ENCODE results near the gene CCT8. TPM values are rescaled to one million over a fixed set of nuclear protein-coding genes. Genes with fewer than 3 reads are reported as not detected.

CCT8 gene
- total and polyA plus RNA-seq, 8 donors = 40.8 to 153 (median 101) TPM

DNA sequence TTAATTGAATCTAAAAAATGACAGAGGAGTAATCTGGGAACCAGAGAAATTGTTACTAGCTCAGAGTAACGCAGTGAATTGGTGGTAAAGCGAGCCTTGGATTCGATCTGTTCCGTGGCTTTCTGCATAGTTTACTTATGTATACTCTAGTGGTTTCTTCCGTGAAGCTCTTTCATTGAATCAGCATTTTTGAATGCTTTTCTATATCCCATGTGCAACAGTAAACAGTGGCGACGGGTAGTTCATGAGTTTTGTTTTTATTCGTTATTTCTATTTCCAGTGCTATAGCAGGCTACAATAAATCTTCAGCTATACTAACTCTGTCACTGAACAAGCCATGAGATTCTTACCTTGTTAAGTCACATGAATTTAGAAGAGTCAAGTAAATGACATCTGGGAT lies 42.5 kb upstream of the CCT8 start:
- WGBS, 5 donors = 78 to 91% (median 86%) methylated on average over 8 of the region's 8 CpGs
- Histone ChIP-seq H3K4me3 (no peak overlapping the region), H3K4me1 (no peaks in the 10 kb centered on the region), H3K27me3 (no peaks in the 10 kb centered on the region), H3K36me3 (peaks cover 0 to 4% (median 0%) of the 10 kb centered on the region in 4 donors), H3K27ac (no peak overlapping the region), H3K9me3 (no peaks in the 10 kb centered on the region)
- DNase-seq = no peak
- TF ChIP-seq, protein P1, sequence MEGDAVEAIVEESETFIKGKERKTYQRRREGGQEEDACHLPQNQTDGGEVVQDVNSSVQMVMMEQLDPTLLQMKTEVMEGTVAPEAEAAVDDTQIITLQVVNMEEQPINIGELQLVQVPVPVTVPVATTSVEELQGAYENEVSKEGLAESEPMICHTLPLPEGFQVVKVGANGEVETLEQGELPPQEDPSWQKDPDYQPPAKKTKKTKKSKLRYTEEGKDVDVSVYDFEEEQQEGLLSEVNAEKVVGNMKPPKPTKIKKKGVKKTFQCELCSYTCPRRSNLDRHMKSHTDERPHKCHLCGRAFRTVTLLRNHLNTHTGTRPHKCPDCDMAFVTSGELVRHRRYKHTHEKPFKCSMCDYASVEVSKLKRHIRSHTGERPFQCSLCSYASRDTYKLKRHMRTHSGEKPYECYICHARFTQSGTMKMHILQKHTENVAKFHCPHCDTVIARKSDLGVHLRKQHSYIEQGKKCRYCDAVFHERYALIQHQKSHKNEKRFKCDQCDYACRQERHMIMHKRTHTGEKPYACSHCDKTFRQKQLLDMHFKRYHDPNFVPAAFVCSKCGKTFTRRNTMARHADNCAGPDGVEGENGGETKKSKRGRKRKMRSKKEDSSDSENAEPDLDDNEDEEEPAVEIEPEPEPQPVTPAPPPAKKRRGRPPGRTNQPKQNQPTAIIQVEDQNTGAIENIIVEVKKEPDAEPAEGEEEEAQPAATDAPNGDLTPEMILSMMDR (IDR thresholded peaks at IDR 0.05) = no peak
- TF ChIP-seq POLR2AphosphoS5 (IDR thresholded peaks at IDR 0.05) (no peak), POLR2A (IDR thresholded peaks at IDR 0.05) (no peak), EP300 (IDR thresholded peaks at IDR 0.05) (no peak)
- intact Hi-C loops (cut with DNase I; ENCODE audit: low total_unique reads) = no loop called here

DNA sequence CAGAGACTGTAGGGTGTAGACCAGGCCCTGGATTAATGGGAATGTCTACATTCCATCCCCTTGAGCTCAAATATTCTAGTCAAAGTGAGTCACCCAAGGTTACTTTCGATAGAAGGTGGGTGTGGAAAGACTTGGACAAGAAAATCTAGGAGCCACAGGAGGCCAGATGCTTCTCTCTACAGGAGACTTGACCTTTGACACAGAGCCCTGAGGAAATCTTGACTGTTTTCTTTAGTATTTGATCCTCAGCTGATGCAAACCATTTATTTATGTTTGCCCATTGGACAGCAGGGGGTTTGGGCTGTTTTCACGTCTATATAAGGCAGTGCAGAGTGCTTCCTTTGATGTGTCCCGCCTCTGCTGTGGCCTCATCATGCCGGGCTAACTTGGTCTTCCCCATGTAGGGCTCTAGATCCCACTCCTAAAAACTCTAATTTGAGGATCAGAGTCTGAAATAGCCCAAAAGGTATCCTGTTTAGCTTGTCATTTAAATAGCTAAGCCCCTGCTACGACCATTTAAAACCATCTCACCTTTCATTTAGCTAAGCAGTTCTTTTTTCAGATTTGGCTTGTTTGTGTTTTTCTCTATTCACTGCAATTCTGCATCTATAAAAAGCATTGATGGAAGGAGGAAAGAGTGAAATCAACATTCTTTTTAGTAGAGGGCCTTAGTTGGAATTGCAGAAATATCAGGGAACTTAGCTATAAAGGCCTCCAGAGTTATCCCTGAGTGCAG lies 41.5 kb upstream of the CCT8 start:
- no peak overlapping the region for H3K4me3 ChIP-seq
- H3K27ac ChIP-seq = no peak overlapping the region
- H3K27me3 ChIP-seq = no peaks in the 10 kb centered on the region
- intact Hi-C loops (cut with DNase I; ENCODE audit: low total_unique reads) = no loop called here
- no peaks in the 10 kb centered on the region for H3K9me3 ChIP-seq
- H3K36me3 ChIP-seq = peaks cover 0 to 4% (median 0%) of the 10 kb centered on the region in 4 donors
- WGBS, 5 donors = 69 to 72% (median 71%) methylated on average over 5 of the region's 5 CpGs
- no peak for DNase-seq
- TF ChIP-seq POLR2A (IDR thresholded peaks at IDR 0.05) (no peak), EP300 (IDR thresholded peaks at IDR 0.05) (no peak), POLR2AphosphoS5 (IDR thresholded peaks at IDR 0.05) (no peak)
- TF ChIP-seq, protein P1 (IDR thresholded peaks at IDR 0.05) = no peak
- H3K4me1 ChIP-seq = no peaks in the 10 kb centered on the region

DNA sequence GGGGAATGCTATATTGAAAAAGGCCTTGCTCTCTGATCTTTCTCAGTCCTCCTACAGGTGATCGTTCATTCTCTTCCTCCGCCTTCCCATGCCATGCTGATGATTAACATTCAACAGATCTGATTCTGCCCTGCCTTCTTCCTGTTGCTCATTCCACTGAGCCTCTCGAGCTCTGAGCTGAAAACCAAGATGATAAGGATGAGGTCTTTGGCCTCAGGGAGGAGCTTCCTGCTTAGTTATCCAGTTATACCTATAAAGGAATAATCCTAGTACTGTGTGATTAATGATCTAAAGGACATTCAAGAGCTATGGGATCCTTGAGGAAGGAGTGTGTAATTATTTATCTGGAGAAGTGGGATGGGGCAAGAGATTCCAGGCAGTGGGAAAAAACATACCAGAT lies 31.8 kb upstream of the CCT8 start:
- no peak overlapping the region for H3K27ac ChIP-seq
- no peak for DNase-seq
- peaks cover 0 to 16% (median 0%) of the 10 kb centered on the region in 4 donors for H3K36me3 ChIP-seq
- H3K27me3 ChIP-seq = no peaks in the 10 kb centered on the region
- TF ChIP-seq POLR2AphosphoS5 (IDR thresholded peaks at IDR 0.05) = no peak
- no peak for TF ChIP-seq POLR2A (IDR thresholded peaks at IDR 0.05)
- TF ChIP-seq, protein P1 (IDR thresholded peaks at IDR 0.05) = no peak
- TF ChIP-seq EP300 (IDR thresholded peaks at IDR 0.05) = no peak
- 73 to 96% (median 83%) methylated on average over 3 of the region's 3 CpGs for WGBS, 5 donors
- intact Hi-C loops (cut with DNase I; ENCODE audit: low total_unique reads) = no loop called here
- H3K4me1 ChIP-seq = no peaks in the 10 kb centered on the region
- H3K4me3 ChIP-seq = no peak overlapping the region
- no peaks in the 10 kb centered on the region for H3K9me3 ChIP-seq

- H3K27me3 ChIP-seq = no peaks in the 10 kb centered on the region
- whole genome bisulfite sequencing, 5 donors = 64 to 72% (median 68%) methylated on average over 7 of the region's 7 CpGs
- no peak for TF ChIP-seq POLR2A (IDR thresholded peaks at IDR 0.05)
- TF ChIP-seq, protein P1 (IDR thresholded peaks at IDR 0.05) = no peak
- TF ChIP-seq EP300 (IDR thresholded peaks at IDR 0.05) = no peak
- TF ChIP-seq POLR2AphosphoS5 (IDR thresholded peaks at IDR 0.05) = no peak
- no peak overlapping the region for H3K4me3 ChIP-seq
- H3K27ac ChIP-seq = no peak overlapping the region
- no peak for DNase-seq
- no peaks in the 10 kb centered on the region for H3K9me3 ChIP-seq
- peaks cover 0 to 16% (median 0%) of the 10 kb centered on the region in 4 donors for H3K36me3 ChIP-seq
- intact Hi-C loops (cut with DNase I; ENCODE audit: low total_unique reads) = no loop called here
- no peaks in the 10 kb centered on the region for H3K4me1 ChIP-seq
These were observed 30.8 kb upstream of the CCT8 start for GRCh38 chr21:29104239-29104708.
